ENCODE measurements around the gene BNIP1. TPM values are rescaled to one million over a fixed set of nuclear protein-coding genes. Genes with fewer than 3 reads are reported as not detected.

Gene BNIP1
- total and polyA plus RNA-seq, 4 donors, result 12.1 to 15.0 (median 14.3) TPM

GRCh38 chr5:173188280-173188679 is 43.9 kb downstream of the BNIP1 start:
- Histone ChIP-seq H3K4me1 (ENCODE audit: control insufficient read depth in 5 of 5, insufficient read depth in 5 of 5, low read length in 5 of 5) (no peaks in the 10 kb centered on the region), H3K9me3 (ENCODE audit: control insufficient read depth in 4 of 4, insufficient read depth in 3 of 4, low read length in 3 of 4) (peaks cover 0 to 2% (median 0%) of the 10 kb centered on the region in 4 donors), H3K4me3 (no peak overlapping the region), H3K36me3 (ENCODE audit: control insufficient read depth in 4 of 4, insufficient read depth in 4 of 4, low read length in 4 of 4) (no peaks in the 10 kb centered on the region), H3K9ac (ENCODE audit: insufficient read depth in 1 of 2, low read length in 2 of 2) (no peak overlapping the region), H3K27ac (ENCODE audit: low read depth in 1 of 2, low read length in 1 of 2) (no peak overlapping the region), H3K27me3 (ENCODE audit: control insufficient read depth in 3 of 3, insufficient read depth in 3 of 3, low read length in 2 of 3) (peaks cover 0 to 2% (median 0%) of the 10 kb centered on the region in 3 donors)
- ATAC-seq (ENCODE audit: insufficient read depth, low FRiP score) (no peak), DNase-seq (no peak)
- TF ChIP-seq CTCF (IDR thresholded peaks at IDR 0.05; ENCODE audit: control extremely low read depth, extremely low read depth), result no peak
- 83 to 86% methylated on average over 2 of the region's 2 CpGs for WGBS, 2 donors

GRCh38 chr5:173191015-173191414 is 46.7 kb downstream of the BNIP1 start:
- Histone ChIP-seq H3K4me3 (no peak overlapping the region), H3K9me3 (ENCODE audit: control insufficient read depth in 4 of 4, insufficient read depth in 3 of 4, low read length in 3 of 4) (peaks cover 0 to 6% (median 2%) of the 10 kb centered on the region in 4 donors), H3K4me1 (ENCODE audit: control insufficient read depth in 5 of 5, insufficient read depth in 5 of 5, low read length in 5 of 5) (no peaks in the 10 kb centered on the region), H3K27me3 (ENCODE audit: control insufficient read depth in 3 of 3, insufficient read depth in 3 of 3, low read length in 2 of 3) (no peaks in the 10 kb centered on the region), H3K9ac (ENCODE audit: insufficient read depth in 1 of 2, low read length in 2 of 2) (no peak overlapping the region), H3K36me3 (ENCODE audit: control insufficient read depth in 4 of 4, insufficient read depth in 4 of 4, low read length in 4 of 4) (no peaks in the 10 kb centered on the region), H3K27ac (ENCODE audit: low read depth in 1 of 2, low read length in 1 of 2) (no peak overlapping the region)
- no peak for DNase-seq
- WGBS, 2 donors, result 88 to 89% methylated on average over 4 of the region's 4 CpGs
- no peak for ATAC-seq (ENCODE audit: insufficient read depth, low FRiP score)
- TF ChIP-seq CTCF (IDR thresholded peaks at IDR 0.05; ENCODE audit: control extremely low read depth, extremely low read depth), result no peak

- 86 to 94% methylated on average over 8 of the region's 8 CpGs for WGBS, 2 donors
- Histone ChIP-seq H3K27ac (ENCODE audit: low read depth in 1 of 2, low read length in 1 of 2) (no peak overlapping the region), H3K4me1 (ENCODE audit: control insufficient read depth in 5 of 5, insufficient read depth in 5 of 5, low read length in 5 of 5) (no peaks in the 10 kb centered on the region), H3K27me3 (ENCODE audit: control insufficient read depth in 3 of 3, insufficient read depth in 3 of 3, low read length in 2 of 3) (no peaks in the 10 kb centered on the region), H3K4me3 (no peak overlapping the region), H3K36me3 (ENCODE audit: control insufficient read depth in 4 of 4, insufficient read depth in 4 of 4, low read length in 4 of 4) (no peaks in the 10 kb centered on the region), H3K9ac (ENCODE audit: insufficient read depth in 1 of 2, low read length in 2 of 2) (no peak overlapping the region), H3K9me3 (ENCODE audit: control insufficient read depth in 4 of 4, insufficient read depth in 3 of 4, low read length in 3 of 4) (peaks cover 0 to 6% (median 2%) of the 10 kb centered on the region in 4 donors)
- no peak for TF ChIP-seq CTCF (IDR thresholded peaks at IDR 0.05; ENCODE audit: control extremely low read depth, extremely low read depth)
- no peak for DNase-seq
- no peak for ATAC-seq (ENCODE audit: insufficient read depth, low FRiP score)
These were observed 47.2 kb downstream of the BNIP1 start for GRCh38 chr5:173191561-173191960.

GRCh38 chr5:173192561-173192960 is 48.2 kb downstream of the BNIP1 start:
- Histone ChIP-seq H3K27ac (ENCODE audit: low read depth in 1 of 2, low read length in 1 of 2) (no peak overlapping the region), H3K27me3 (ENCODE audit: control insufficient read depth in 3 of 3, insufficient read depth in 3 of 3, low read length in 2 of 3) (no peaks in the 10 kb centered on the region), H3K4me3 (no peak overlapping the region), H3K36me3 (ENCODE audit: control insufficient read depth in 4 of 4, insufficient read depth in 4 of 4, low read length in 4 of 4) (no peaks in the 10 kb centered on the region), H3K9ac (ENCODE audit: insufficient read depth in 1 of 2, low read length in 2 of 2) (no peak overlapping the region), H3K9me3 (ENCODE audit: control insufficient read depth in 4 of 4, insufficient read depth in 3 of 4, low read length in 3 of 4) (peaks cover 0 to 8% (median 2%) of the 10 kb centered on the region in 4 donors), H3K4me1 (ENCODE audit: control insufficient read depth in 5 of 5, insufficient read depth in 5 of 5, low read length in 5 of 5) (no peaks in the 10 kb centered on the region)
- WGBS, 2 donors, result 84 to 90% methylated on average over 7 of the region's 7 CpGs
- TF ChIP-seq CTCF (IDR thresholded peaks at IDR 0.05; ENCODE audit: control extremely low read depth, extremely low read depth), result no peak
- ATAC-seq (ENCODE audit: insufficient read depth, low FRiP score), result no peak
- DNase-seq, result no peak

All from lung (tissue), 12 donors.